HepG2 (cell line): Measurements from ENCODE around the gene PATZ1.

Experiments used
- CHD2 ChIP-seq: IDR thresholded peaks from 2 replicates; pipeline ENCODE4 v1.6.1; 2011; ENCODE audit warnings: low read depth, low read length, improper control_type of control experiment
- HNRNPLL ChIP-seq: fragments of 200-400 bp; formaldehyde crosslinking; IDR thresholded peaks from 2 replicates; pipeline ENCODE4 v1.6.1; 2017; ENCODE audit warnings: mild to moderate bottlenecking, low read depth, low read length; ENCODE audit not compliant: poor library complexity, severe bottlenecking
- MEF2D ChIP-seq: sonication (generic); formaldehyde crosslinking; IDR thresholded peaks from 2 replicates; pipeline ENCODE4 v1.5.1; 2020; ENCODE audit warnings: mild to moderate bottlenecking, missing genetic modification reagents
- NCOA5 ChIP-seq: sonication (generic); formaldehyde crosslinking; IDR thresholded peaks from 2 replicates; pipeline ENCODE4 v1.4.0; 2020; ENCODE audit warnings: missing genetic modification reagents
- NFE2L1 ChIP-seq: sonication (generic); formaldehyde crosslinking; IDR thresholded peaks from 2 replicates; pipeline ENCODE4 v1.4.0; 2020; ENCODE audit warnings: missing genetic modification reagents, mild to moderate bottlenecking, borderline replicate concordance
- PHF20 ChIP-seq: sonication (generic); formaldehyde crosslinking; IDR thresholded peaks from 2 replicates; pipeline ENCODE4 v1.5.0; 2020; ENCODE audit warnings: mild to moderate bottlenecking, missing genetic modification reagents
- ZBTB8A ChIP-seq: sonication (generic); formaldehyde crosslinking; IDR thresholded peaks from 2 replicates; pipeline ENCODE4 v1.4.0; 2020; ENCODE audit warnings: mild to moderate bottlenecking, low read depth, missing genetic modification reagents, borderline replicate concordance
- ZNF232 ChIP-seq: sonication (generic); formaldehyde crosslinking; IDR thresholded peaks from 2 replicates; pipeline ENCODE4 v1.4.0; 2020; ENCODE audit warnings: missing genetic modification reagents, borderline replicate concordance
- TF ChIP-seq, protein P1 (sequence below), 2 experiments: IDR thresholded peaks; 2 replicates each; pipeline ENCODE4 v1.6.1; 2011 to 2012; ENCODE audit warnings: low read length in 2 of 2, borderline replicate concordance in 1 of 2, low read depth in 1 of 2, mild to moderate bottlenecking in 1 of 2, moderate library complexity in 1 of 2
- TF ChIP-seq, protein P2 (sequence below): sonication (generic); formaldehyde crosslinking; IDR thresholded peaks from 2 replicates; pipeline ENCODE4 v1.8.1; 2023; ENCODE audit warnings: mild to moderate bottlenecking, missing genetic modification reagents, borderline replicate concordance
- TF ChIP-seq, protein P3 (sequence below): sonication (generic); formaldehyde crosslinking; IDR thresholded peaks from 2 replicates; pipeline ENCODE4 v1.9.0; 2022; ENCODE audit warnings: missing genetic modification reagents, mild to moderate bottlenecking, borderline replicate concordance

- TF ChIP-seq PHF20 (no peak), ZBTB8A (CRISPR knock-in tag) (no peak), ZNF232 (CRISPR knock-in tag) (no peak), NCOA5 (CRISPR knock-in tag) (no peak), HNRNPLL (no peak), MEF2D (CRISPR knock-in tag) (no peak), NFE2L1 (CRISPR knock-in tag) (no peak), CHD2 (no peak)
- TF ChIP-seq, protein P1, sequence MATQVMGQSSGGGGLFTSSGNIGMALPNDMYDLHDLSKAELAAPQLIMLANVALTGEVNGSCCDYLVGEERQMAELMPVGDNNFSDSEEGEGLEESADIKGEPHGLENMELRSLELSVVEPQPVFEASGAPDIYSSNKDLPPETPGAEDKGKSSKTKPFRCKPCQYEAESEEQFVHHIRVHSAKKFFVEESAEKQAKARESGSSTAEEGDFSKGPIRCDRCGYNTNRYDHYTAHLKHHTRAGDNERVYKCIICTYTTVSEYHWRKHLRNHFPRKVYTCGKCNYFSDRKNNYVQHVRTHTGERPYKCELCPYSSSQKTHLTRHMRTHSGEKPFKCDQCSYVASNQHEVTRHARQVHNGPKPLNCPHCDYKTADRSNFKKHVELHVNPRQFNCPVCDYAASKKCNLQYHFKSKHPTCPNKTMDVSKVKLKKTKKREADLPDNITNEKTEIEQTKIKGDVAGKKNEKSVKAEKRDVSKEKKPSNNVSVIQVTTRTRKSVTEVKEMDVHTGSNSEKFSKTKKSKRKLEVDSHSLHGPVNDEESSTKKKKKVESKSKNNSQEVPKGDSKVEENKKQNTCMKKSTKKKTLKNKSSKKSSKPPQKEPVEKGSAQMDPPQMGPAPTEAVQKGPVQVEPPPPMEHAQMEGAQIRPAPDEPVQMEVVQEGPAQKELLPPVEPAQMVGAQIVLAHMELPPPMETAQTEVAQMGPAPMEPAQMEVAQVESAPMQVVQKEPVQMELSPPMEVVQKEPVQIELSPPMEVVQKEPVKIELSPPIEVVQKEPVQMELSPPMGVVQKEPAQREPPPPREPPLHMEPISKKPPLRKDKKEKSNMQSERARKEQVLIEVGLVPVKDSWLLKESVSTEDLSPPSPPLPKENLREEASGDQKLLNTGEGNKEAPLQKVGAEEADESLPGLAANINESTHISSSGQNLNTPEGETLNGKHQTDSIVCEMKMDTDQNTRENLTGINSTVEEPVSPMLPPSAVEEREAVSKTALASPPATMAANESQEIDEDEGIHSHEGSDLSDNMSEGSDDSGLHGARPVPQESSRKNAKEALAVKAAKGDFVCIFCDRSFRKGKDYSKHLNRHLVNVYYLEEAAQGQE (IDR thresholded peaks at IDR 0.05; ENCODE audit: borderline replicate concordance in 1 of 2, low read depth in 1 of 2, low read length in 2 of 2) = no peak
- TF ChIP-seq, protein P2, sequence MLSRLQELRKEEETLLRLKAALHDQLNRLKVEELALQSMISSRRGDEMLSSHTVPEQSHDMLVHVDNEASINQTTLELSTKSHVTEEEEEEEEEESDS = no peak
- TF ChIP-seq, protein P3, sequence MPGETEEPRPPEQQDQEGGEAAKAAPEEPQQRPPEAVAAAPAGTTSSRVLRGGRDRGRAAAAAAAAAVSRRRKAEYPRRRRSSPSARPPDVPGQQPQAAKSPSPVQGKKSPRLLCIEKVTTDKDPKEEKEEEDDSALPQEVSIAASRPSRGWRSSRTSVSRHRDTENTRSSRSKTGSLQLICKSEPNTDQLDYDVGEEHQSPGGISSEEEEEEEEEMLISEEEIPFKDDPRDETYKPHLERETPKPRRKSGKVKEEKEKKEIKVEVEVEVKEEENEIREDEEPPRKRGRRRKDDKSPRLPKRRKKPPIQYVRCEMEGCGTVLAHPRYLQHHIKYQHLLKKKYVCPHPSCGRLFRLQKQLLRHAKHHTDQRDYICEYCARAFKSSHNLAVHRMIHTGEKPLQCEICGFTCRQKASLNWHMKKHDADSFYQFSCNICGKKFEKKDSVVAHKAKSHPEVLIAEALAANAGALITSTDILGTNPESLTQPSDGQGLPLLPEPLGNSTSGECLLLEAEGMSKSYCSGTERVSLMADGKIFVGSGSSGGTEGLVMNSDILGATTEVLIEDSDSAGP (CRISPR knock-in tag) = no peak
These were observed 41.0 kb downstream of the PATZ1 start for GRCh38 chr22:31305194-31305593.
